GM19468 (cell line): ENCODE measurements around the gene RPRD1B.

Source experiments
- ATAC-seq: cut with Tn5 transposase; IDR thresholded peaks from one replicate; pipeline ENCODE4 v1.9.1; 2021; ENCODE audit warnings: mild to moderate bottlenecking, moderate library complexity, moderate number of reproducible peaks; ENCODE audit not compliant: unreplicated experiment; ENCODE audit errors: extremely low read depth

The RPRD1B gene

DNA sequence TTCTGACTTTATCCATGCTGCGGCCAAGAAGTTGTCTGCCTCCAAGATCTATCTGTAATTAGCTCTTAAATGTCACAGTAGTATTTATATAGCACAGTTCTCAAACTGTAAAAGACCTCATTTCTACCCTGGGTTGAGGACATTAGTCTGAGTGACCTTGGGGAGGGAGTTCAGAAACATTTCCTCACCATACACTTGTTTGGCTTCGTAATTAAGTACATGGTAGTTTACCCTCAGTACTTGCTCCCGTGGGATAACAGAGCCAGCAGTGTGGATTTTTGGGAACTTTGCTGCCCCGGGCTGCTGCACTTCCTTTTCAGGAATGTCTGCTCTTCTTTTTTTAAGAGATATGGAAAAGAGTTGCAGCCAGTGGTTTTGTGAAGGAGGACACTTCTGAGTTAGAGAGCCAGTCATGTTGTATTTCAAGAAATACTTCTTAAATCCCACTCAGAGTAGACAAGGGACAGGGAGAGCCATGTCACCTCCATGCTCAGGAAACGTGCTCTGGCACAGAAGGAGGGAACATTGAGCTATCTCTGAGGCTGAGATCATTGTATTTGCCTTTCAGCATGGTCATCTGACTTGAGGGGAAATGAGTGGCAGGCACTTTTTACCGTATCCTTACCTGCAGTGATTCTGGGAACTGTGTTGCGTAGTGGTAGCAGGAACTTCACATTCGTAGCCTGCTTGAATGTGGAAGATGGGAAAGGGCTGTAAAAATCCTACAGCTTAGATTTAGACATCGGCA lies 33.6 kb downstream of the RPRD1B start:
- ATAC-seq: no peak

DNA sequence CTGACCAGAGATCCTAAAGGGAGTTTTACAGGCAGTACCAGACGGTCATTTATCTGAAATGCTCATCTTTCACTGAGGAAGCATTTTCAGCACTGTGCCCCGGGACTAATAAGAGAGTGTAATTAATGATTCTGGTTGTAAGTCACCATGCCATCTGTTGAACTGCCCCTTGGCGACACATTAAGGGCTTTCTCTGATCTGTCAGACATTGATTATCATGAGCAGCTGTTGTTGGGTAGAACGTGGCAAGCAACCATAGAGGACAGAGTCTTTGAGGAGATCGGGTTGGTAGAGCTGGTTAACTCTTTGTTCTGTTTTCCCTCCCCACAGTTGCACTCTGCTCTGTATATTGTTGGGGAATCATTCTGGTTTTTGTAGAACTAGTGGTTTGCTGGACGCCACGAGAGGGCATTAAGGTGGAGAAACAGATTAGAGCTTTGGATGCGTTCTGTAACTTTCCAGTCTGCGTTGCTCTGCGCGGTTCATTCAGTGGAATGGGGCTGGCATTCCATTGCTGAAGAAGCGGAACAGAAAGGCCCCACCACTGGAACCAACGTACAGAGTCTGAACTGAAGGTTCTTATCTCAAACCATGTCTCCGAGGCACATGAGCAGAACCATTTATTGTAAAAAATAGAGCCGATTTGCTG lies 34.3 kb downstream of the RPRD1B start:
- no peak for ATAC-seq

DNA sequence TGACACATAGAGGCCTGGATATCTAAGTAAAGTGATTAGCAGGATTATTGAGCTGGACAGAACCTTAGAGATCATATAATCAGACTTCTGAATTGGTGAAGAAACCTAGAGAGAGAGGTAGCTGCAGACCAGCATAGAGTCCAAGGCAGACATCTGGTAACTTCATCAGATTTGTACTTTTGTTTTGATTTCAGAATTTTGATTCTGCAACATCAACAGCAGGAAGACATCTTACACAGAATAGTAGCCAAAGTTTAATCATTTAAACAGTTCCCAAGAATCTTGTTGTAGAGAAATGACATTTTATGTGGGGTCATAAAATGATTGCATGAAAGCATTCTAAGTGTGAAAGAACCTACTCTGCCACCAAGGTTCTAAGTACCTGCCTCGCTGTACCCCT lies 39.4 kb downstream of the RPRD1B start:
- no peak for ATAC-seq

DNA sequence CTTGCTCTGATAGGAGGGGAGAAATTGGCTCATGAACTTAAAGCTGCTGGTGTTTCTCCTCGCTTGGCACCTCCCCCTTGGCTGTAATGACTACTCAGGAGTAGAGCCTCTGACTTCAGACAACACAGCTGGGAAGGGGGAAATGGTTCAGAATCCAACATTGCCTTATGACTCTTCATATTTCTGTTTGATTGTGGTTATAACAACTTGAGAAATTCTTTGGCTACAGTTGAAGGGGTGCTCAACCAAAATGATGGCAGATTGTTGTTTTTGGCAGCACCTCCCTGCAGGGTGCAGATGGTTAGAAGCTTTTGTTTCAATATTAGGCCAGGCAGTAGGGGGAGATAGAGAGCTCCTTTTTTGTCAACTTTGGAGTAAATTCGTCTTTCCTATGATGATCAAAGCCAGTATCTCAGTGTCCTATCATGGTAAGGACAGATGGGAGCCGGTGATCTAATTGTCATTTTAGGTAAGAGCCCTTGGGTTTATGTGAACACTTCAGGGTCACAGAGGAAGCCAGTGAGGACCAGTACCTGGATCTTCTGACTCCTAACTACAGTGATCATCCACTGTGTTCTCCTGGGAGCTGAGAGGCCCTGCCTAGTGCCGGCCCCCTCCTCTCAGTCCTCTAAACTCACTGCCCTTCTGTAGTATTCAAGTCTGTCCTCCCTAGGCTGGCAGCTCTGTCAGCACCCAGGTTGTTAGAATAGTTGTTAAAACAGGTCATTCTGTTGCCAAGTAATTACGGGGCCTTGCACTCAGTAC lies 39.9 kb downstream of the RPRD1B start:
- no peak for ATAC-seq

DNA sequence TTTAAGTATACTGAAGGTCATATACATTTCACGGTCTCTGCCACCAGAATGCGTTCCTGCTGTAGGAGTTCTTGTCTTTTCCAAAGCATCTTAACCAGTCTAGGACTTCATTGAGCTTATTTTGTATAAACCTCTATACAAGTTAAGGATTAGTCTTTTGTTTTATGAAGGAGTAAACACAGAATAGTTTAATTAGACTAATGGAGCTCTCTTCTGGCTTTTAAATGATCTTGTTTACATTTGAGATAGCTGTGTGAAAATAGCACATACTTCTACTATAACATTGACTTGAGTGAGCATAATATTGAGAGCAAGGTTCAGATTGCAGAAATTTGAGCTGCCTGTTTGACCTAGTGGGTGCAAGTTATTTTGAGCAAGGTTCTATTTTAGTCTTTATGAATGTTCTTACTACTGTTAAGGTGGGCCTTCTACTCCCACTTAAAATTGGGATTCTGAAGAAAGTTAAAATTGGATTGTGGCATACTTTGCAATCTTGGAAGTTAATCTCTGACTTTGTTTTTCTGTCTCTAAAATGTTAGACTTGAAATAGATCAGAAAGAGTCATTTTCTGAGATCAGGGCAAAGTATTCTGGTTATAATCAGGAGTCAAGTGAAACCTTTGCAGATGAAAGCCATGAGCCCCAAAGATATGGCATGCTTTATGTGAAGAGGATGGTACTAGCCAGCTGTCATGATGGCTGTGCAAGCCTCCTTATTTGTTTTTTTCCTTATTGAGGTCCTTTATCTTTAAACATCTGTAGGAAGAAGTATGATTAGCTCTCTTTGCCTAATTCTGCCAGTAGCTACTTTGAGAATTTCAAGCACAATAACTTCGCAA lies 41.8 kb downstream of the RPRD1B start:
- no peak for ATAC-seq

DNA sequence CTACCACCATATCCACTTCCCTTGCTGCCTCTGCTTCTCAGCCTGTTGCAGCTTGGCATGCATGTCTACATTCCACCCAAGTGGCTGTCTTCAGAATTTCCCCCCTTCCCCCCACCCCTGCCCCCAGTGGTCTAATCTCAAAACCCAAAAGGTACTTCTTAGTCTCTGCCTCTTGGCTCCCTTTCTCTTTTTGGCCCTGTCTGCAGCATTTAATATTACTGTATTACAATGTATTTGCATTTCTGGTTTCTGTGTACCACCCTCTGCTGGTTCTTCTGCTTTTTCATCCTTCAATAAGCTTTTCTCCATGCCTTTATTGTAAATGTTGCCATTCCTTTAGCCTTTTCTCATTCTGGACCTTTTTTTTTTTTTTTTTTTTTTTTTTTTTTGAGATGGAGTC lies 43.0 kb downstream of the RPRD1B start:
- no peak for ATAC-seq

DNA sequence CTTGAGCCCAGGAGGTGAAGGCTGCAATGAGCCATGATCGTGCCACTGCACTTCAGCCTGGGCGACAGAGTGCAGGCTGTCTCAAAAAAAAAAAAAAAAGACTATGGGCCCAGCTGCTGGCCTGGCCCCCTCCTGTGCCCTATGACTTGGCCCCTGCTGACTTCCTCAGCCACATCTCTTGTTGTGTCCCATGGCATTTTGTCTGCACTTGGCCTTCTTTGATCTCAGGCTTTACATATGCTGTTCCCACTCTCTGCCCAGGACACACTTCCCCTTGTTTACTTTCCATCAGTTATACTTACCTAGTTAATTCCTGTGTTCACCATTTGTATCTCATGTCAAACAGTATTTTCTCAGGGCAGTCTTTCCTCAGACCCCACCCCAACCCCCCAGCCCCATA lies 44.5 kb downstream of the RPRD1B start:
- ATAC-seq: no peak

DNA sequence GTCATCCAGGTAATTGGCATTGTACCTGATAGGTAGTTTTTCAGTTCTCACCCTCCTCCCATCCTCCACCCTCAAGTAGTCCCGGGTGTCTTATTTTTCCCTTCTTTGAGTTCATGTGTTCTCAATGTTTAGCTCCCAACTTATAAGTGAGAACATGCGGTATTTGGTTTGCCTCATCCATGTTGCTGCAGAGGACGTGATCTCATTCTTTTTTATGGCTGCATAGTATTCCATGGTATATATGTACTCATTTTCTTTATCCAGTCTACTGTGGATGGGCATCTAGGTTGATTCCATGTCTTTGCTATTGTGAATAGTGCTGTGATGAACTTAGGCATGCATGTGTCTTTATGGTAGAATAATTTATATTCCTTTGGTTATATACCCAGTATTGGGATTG lies 45.8 kb downstream of the RPRD1B start:
- ATAC-seq: no peak

DNA sequence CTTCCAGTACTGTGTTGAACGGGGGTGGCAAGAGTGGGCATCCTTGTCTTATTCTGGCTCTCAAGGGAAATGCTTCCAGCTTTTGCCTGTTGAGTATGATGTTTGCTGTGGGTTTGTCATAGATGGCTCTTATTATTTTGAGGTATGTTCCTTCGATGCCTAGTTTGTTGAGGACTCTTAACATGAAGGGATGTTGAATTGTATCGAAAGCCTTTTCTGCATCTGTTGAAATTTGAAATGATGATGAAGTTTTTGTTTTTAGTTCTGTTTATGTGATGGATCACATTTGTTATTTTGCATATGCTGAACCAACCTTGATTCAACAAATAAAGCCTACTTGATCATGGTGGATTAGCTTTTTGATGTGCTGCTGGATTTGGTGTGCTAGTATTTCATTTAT lies 48.0 kb downstream of the RPRD1B start:
- ATAC-seq: no peak

DNA sequence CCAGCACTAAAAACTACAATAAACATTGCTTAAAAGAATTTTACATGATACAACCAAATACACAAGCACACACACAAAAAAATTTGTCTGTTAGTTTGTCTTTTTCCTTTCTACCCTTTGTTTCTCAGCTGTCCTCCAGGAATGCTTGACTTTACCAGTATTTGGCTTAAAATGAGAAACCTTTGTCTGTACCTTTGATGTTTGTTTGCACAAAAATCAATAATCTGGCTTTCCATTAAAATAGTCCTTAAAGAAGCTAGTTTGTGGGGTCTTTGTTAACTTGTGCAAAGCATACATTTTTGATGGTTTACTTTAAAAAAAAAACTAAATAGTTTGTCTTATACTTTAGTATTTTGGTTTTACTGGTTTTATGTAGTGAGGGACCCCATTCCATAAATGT lies 49.3 kb downstream of the RPRD1B start:
- no peak for ATAC-seq

DNA sequence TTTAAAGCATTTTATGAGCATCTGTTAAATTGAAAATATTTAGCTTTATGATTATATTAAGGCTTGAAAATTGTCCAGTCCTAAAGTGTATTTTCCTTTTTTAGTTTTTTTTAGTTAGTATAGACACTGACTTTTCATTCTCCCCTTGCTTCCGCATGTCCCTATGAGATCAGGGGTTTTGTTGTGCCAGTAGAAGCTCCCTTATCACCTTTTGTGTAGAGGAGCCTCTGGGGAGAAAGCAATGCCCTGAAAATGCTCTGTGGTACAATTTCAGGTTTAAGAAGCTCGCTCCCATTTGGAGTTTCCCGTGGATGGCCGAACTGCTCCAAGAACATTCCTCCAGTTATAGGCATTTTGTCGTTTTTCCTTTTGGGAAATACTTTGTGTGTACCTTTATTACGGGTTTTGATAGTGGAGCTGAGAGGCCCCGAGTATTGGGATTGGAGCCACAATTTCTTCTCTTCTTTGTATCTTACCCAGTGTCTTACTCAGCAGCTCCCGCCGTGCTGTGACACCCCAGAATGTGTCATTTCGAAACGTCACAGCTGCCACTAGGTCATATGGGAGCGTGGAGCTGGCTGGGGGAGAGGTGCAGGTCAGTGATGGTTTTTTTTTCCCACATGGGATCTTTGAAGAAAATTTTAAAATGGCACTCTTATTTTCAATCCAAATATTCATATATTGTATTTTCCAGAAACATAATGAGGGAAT lies 49.9 kb downstream of the RPRD1B start:
- ATAC-seq: no peak

DNA sequence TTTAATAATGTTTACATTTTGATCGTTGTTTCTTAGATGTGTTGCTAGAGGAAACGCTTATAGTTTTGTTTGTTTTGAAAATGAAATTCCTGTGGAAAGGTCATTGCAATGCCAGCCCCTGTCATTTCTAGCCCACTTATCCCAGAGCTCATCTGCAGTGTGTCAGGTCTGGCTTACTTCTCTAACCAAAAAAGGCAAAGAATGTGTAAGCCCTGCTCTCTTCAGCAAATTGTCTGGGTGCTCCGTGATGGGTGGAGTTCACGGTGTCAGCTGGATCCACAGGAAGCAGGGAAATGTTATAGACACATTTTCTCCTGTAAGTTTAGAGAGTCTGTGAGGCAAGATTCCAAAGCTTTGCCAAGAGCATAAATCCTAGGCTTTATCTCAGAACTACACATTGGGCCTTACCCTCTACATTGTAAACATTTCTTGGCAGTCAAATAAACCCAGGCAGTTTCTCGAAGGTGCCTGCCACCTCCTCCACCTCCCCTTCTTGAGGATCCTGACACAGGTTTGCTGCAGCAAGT lies 50.9 kb downstream of the RPRD1B start:
- no peak for ATAC-seq

DNA sequence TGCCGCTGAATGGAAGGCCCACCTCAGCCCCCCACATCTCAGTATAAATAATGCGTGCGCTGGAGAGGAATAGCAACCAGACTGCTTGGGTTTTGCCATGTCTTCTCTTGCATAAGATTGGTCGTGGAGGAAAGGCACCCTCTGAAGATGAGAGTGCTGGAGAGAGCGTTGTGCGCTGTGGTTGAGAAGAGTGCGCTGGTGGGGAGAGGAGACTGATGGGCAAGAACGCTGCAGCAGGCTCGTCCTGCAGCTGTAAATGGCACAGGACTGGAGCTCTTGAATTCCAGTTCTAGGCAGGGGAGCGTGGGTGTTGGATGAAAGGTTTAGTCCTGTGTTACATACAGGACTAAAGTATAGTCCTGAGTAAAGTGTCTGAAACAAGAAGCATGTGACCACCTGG lies 51.5 kb downstream of the RPRD1B start:
- ATAC-seq: no peak

DNA sequence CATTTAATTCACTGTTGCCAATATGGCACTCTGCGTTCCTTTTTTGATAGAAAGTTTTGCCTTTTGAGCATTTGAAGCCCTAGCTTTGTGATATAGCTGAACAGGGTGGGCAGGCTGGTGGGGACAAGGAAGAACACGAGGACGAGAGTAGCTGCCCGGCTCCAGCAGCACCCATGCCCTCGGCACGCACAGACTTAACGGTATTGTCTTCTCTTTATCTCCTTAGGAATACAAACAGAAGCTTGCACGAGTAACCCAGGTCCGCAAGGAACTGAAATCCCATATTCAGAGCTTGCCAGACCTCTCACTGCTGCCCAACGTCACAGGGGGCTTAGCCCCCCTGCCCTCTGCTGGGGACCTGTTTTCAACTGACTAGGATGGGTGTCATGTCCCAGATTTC lies 56.0 kb downstream of the RPRD1B start:
- no peak for ATAC-seq

DNA sequence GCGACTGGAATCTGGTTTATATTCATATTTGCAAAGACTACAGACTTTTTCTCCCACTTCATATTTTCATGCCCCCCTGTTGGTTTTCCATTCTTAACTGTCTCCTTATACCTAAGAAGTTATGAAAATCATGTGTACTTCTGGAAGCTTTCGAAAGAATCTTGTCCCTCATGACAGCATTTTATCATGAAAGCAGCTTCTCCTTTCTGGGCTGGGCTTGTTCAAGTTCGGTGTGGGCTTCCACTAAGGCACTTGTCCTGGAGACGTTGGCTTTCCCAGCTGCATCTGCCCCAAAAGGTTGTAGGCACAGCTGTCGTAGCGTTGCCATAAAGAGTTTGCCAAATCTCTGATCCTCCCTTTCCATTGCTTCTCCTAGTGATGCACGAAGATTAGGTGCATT lies 56.5 kb downstream of the RPRD1B start:
- no peak for ATAC-seq

DNA sequence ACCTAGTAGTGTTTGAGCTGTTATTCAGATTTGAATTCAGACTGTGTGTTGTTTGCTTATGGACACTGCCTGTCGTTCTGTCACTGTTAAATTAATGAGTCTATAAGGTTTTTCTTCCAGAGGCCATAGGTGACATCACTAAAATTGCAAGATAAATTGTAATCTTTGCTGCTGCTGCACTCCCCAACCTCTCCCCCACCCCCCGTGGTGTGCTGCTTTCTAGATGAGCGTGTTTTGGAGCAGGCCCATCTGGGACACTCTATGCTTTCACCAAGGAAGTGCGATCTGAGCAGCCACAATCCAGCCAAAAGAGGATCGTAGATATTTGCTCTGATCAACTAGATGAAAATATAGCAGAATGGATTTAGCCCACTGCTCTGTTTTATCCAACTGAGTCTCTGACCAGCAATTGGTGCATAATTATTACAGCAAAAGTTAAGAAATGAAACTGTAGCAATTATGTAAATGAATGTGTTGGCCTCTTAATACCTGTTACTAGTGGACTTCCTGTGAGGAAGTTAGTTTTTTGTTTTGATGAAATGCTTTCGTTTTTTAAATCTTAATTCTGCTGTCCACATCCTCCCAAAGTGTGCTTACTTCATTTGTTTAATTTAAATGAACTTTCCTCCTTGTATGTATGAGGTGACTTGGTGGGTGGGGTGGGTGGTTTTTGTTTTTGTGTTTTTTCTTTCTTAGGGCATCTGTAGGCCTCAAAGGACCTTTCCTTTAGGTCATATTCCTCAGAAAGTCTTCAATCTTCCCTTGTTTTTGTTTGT lies 58.1 kb downstream of the RPRD1B start:
- no peak for ATAC-seq

DNA sequence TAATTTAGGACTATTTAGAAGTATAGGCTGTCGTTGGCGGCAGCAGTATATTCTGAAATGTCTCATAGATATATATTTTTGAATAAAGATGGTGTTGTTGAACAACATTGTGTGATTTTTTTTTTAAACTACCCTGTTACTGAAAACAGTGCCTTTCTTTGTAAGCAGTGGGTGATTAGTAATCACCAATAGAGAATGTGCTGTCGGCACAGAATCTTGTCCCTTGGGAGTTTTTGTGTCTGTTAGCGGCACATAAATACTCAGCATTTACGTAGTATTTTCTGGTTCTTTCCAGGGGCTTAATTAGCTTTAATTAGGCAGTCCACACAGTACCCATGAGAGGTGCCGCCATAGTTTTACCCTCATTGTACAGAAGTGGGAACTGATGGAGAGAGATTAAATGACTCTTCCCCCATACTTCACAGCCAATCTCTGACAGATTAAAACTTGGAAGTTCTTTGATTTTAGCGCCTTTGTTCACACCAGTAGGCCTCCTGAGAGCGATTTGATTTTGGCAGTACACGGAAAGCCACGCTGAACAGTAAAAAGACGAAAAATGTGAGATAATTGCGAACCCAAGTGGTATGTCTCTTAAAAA lies 58.8 kb downstream of the RPRD1B start:
- ATAC-seq: no peak

DNA sequence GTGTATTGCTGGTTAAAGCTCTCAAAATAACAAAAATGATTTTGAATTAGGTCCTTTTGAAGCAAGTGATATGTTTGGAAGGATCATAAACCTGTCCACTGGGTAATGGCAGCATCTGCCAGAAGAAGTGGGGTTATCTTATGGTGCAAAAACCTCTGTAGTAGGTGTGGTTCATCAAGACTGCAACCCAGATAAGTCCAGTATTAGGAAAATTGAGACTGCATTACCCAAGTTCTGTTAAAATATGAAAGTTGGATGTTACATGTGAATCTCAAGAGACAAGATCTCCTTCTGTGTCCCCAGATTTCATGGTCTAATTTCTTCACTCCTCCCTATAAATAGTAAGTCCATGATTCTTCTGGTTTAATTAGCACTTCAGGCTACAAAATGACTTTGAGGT lies 59.4 kb downstream of the RPRD1B start:
- no peak for ATAC-seq
